SJSA1 (cell line): ENCODE measurements around the gene BTBD16. TPM values are rescaled to one million over a fixed set of nuclear protein-coding genes. Genes with fewer than 3 reads are reported as not detected.

Experiments
- DNase-seq, 2 experiments: peaks; one replicate each; pipeline ENCODE4 v3.0.0-alpha.2; 2015 to 2020; ENCODE audit warnings: low spot score in 2 of 2, low read depth in 1 of 2
- H3K27ac ChIP-seq: fragments of 250-450 bp; sonication (Bioruptor Pico); 2 replicates; pipeline ENCODE4 v1.5.1; 2020; ENCODE audit warnings: mild to moderate bottlenecking, moderate library complexity
- H3K27me3 ChIP-seq: fragments of 250-450 bp; sonication (Bioruptor Pico); replicated peaks from 2 replicates; pipeline ENCODE4 v1.5.1; 2020; ENCODE audit warnings: mild to moderate bottlenecking, moderate library complexity
- H3K36me3 ChIP-seq: fragments of 250-450 bp; sonication (Bioruptor Pico); 2 replicates; pipeline ENCODE4 v1.5.1; 2020; ENCODE audit warnings: mild to moderate bottlenecking
- H3K4me1 ChIP-seq: fragments of 250-450 bp; sonication (Bioruptor Pico); replicated peaks from 2 replicates; pipeline ENCODE4 v1.6.1; 2021; ENCODE audit warnings: mild to moderate bottlenecking
- H3K4me3 ChIP-seq: fragments of 250-450 bp; sonication (Bioruptor Pico); 2 replicates; pipeline ENCODE4 v1.5.1; 2020; ENCODE audit warnings: mild to moderate bottlenecking
- H3K9me3 ChIP-seq: fragments of 250-450 bp; sonication (Bioruptor Pico); replicated peaks from 2 replicates; pipeline ENCODE4 v1.5.1; 2020; ENCODE audit warnings: mild to moderate bottlenecking
- total RNA-seq: library from RNA; depleted of rRNA; stranded (reverse); fragments of >200 nt; shearing (Covaris generic); gene quantifications from 2 replicates; pipeline ENCODE4 v1.2.3, GENCODE V29; 2014

The BTBD16 gene
- total RNA-seq, 1 experiment from 2014 or later: not detected

GRCh38 chr10:122240401-122240800 is 30.7 kb upstream of the BTBD16 start:
- no peaks in the 10 kb centered on the region for H3K4me1 ChIP-seq
- no peak overlapping the region for H3K4me3 ChIP-seq
- no peak overlapping the region for H3K27ac ChIP-seq
- no peaks in the 10 kb centered on the region for H3K27me3 ChIP-seq
- no peaks in the 10 kb centered on the region for H3K9me3 ChIP-seq
- DNase-seq: no peak
- peaks cover 2% of the 10 kb centered on the region for H3K36me3 ChIP-seq

DNA sequence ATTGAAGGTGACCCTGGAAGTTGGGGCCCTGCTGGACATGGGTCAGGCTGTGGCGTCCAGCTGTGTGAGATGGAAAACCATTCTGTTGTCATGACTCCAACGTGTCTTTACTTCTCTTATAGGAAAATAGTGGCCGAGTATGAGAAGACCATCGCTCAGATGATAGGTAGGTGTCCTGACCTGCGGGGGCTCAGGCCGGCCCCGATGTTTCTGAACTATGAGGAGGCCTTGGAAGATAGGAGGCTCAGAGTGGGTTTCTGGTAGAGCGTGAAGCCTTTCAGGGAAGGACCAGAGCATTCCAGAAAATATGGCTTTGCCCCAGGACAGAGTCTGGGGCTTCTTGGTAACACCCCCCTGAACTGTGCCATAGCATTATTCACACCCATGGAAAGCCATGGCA is 29.3 kb upstream of the BTBD16 start:
- no peak for DNase-seq
- H3K27me3 ChIP-seq: no peaks in the 10 kb centered on the region
- no peak overlapping the region for H3K27ac ChIP-seq
- H3K4me3 ChIP-seq: no peak overlapping the region
- H3K36me3 ChIP-seq: peaks cover 2% of the 10 kb centered on the region
- no peaks in the 10 kb centered on the region for H3K4me1 ChIP-seq
- no peaks in the 10 kb centered on the region for H3K9me3 ChIP-seq

- Histone ChIP-seq H3K27ac (no peak overlapping the region), H3K27me3 (no peaks in the 10 kb centered on the region), H3K9me3 (no peaks in the 10 kb centered on the region), H3K4me3 (no peak overlapping the region), H3K4me1 (no peaks in the 10 kb centered on the region), H3K36me3 (no peaks in the 10 kb centered on the region; the same call in none of the 2 replicates)
- no peak for DNase-seq
These were observed 27.5 kb upstream of the BTBD16 start for GRCh38 chr10:122243550-122243949.

DNA sequence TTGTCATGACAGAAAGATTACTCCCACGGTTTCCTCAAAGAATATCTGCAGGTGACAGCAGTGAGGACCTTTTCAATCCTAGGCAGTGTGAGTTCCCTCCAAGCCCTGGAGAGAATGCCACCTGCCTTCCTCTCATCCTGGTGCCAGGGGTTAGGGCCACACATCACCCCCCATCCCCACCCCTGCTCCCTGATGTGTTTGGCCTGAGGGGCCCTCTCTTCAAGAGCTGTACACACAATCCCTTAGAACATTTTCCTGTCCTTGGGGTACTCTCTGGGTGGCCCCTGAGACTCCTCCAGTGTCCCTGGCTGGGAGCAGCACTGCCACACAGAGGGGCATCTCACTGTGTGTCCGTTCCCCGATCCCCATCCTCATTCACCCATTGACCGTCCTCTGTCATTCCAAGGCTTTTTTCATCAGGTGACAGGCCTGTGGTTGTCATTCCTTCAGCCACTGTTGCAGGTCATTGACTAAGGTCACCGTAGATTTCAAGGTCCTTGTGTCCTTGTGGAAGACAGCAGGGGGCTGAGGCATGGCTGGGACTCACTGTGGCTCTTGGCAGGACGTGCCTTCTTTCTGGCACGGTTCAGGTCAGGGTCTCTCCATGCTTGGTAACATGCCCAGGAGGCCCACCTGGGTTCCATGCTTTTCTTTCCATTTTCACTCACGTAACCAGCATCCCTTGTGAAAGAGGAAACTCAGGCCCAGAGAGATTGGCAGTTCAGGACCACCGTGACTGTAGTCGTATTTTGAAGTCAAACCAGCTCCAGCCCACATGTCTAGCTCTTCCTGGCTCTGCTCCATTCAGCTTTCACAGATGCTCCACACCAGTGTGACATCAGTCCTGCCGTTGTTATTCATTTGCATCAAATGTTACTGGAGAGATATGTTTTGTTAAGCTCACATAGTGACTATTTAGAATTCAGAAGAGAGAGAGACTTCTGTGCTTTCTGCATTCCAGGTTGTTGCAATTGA is 26.8 kb upstream of the BTBD16 start:
- no peaks in the 10 kb centered on the region for H3K27me3 ChIP-seq
- no peak overlapping the region for H3K27ac ChIP-seq
- H3K9me3 ChIP-seq: no peaks in the 10 kb centered on the region
- no peaks in the 10 kb centered on the region; the same call in none of the 2 replicates for H3K36me3 ChIP-seq
- H3K4me3 ChIP-seq: no peak overlapping the region
- no peaks in the 10 kb centered on the region for H3K4me1 ChIP-seq
- no peak for DNase-seq

DNA sequence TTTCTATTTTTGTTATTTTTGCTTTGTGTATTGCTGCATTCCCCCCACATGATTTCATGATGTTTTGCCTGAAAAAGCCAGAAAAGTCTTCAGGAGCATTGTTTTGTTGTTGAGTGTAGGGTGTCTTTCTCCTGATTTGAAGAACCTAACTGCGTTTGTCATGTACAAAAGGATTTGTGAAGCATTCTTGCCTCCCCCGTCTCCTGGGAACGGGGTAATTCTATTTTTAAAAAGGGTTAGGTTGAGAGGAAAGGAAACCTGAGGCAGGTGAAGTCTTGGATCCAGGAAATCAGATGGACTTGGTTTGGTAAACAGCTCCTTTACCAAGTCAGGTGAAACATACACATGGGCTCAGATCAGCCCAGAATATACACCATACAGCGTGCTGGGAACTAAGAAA is 26.0 kb upstream of the BTBD16 start:
- Histone ChIP-seq H3K4me1 (no peaks in the 10 kb centered on the region), H3K36me3 (no peaks in the 10 kb centered on the region; the same call in none of the 2 replicates), H3K27me3 (no peaks in the 10 kb centered on the region), H3K4me3 (no peak overlapping the region), H3K9me3 (no peaks in the 10 kb centered on the region), H3K27ac (no peak overlapping the region)
- DNase-seq: no peak

- Histone ChIP-seq H3K9me3 (no peaks in the 10 kb centered on the region), H3K27me3 (no peaks in the 10 kb centered on the region), H3K4me1 (no peaks in the 10 kb centered on the region), H3K27ac (no peak overlapping the region), H3K4me3 (no peak overlapping the region), H3K36me3 (no peaks in the 10 kb centered on the region; the same call in none of the 2 replicates)
- no peak for DNase-seq
These were observed 25.2 kb upstream of the BTBD16 start for GRCh38 chr10:122245897-122246296.

- no peak overlapping the region for H3K27ac ChIP-seq
These were observed 24.1 kb upstream of the BTBD16 start for GRCh38 chr10:122246830-122247520.

GRCh38 chr10:122248356-122249302 is 22.5 kb upstream of the BTBD16 start:
- no peak overlapping the region for H3K27ac ChIP-seq
- H3K9me3 ChIP-seq: no peaks in the 10 kb centered on the region
- no peak overlapping the region for H3K4me3 ChIP-seq
- H3K4me1 ChIP-seq: no peaks in the 10 kb centered on the region
- no peaks in the 10 kb centered on the region for H3K27me3 ChIP-seq
- no peak for DNase-seq
- H3K36me3 ChIP-seq: no peaks in the 10 kb centered on the region; the same call in none of the 2 replicates

More at GRCh38 chr10:122246830-122247520, 24.1 kb upstream of the BTBD16 start:
- Histone ChIP-seq H3K4me3 (no peak overlapping the region), H3K36me3 (no peaks in the 10 kb centered on the region; the same call in none of the 2 replicates), H3K27me3 (no peaks in the 10 kb centered on the region), H3K4me1 (no peaks in the 10 kb centered on the region), H3K9me3 (no peaks in the 10 kb centered on the region)
- no peak for DNase-seq

DNA sequence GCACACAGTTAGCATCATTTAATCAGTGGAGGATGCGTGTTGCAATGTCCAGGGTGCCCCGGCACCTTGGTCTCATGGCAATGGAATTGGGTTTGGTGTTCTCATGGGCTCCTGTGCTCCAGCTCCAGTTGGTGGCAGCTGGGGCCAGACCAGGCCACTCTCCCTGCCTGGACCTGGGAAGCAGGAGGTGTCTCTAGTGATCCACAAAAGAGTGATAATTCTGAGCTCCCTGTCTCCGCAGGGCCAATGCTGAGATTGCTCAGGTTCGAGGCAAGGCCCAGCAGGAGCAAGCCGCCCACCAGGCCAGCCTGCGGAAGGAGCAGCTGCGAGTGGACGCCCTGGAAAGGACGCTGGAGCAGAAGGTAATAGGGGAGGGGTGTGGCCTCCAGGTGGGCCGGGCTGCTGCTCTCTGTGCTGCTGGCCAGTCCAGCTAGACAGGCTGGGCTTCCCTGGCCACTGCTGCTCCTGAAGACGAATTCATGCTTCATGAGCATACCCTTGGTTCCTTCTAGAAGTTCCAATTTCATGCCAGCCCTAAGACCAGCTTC is 21.7 kb upstream of the BTBD16 start:
- DNase-seq: no peak
- Histone ChIP-seq H3K27me3 (no peaks in the 10 kb centered on the region), H3K36me3 (no peaks in the 10 kb centered on the region; the same call in 1 of the 2 replicates), H3K4me1 (no peaks in the 10 kb centered on the region), H3K4me3 (no peak overlapping the region), H3K9me3 (no peaks in the 10 kb centered on the region), H3K27ac (no peak overlapping the region)

GRCh38 chr10:122249991-122250750 is 20.9 kb upstream of the BTBD16 start:
- Histone ChIP-seq H3K4me3 (no peak overlapping the region), H3K27me3 (no peaks in the 10 kb centered on the region), H3K27ac (no peak overlapping the region), H3K9me3 (no peaks in the 10 kb centered on the region), H3K4me1 (no peaks in the 10 kb centered on the region), H3K36me3 (no peaks in the 10 kb centered on the region)
- no peak for DNase-seq

- Histone ChIP-seq H3K4me1 (no peaks in the 10 kb centered on the region), H3K27me3 (no peaks in the 10 kb centered on the region), H3K4me3 (no peak overlapping the region), H3K27ac (no peak overlapping the region), H3K9me3 (no peaks in the 10 kb centered on the region), H3K36me3 (no peaks in the 10 kb centered on the region)
- no peak for DNase-seq
These were observed 19.4 kb upstream of the BTBD16 start for GRCh38 chr10:122251459-122252255.

DNA sequence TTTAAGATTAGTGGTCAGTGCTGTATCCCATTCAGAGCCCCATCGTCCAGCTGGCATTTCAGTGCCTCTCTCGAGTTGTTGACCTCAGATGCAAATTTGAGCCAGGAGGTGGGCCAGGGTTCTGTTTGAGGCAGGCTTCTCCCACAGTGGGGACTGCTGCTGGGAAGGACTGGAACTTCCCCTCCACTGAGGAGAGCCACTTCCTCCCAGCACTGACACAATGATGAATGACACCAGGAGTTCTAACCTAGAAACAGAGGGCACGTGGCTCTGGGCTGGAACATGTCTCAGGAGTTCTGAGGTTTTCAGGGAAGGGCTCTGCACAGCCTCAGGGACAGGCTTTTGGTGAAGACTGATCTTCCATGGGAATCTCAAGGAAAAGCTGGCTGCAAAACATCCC is 18.3 kb upstream of the BTBD16 start:
- Histone ChIP-seq H3K9me3 (no peaks in the 10 kb centered on the region), H3K27ac (no peak overlapping the region), H3K4me1 (no peaks in the 10 kb centered on the region), H3K4me3 (no peak overlapping the region), H3K36me3 (no peaks in the 10 kb centered on the region), H3K27me3 (no peaks in the 10 kb centered on the region)
- DNase-seq: no peak
